ENCODE measurements around the gene MYH14. TPM values are rescaled to one million over a fixed set of nuclear protein-coding genes. Genes with fewer than 3 reads are reported as not detected.

MYH14 gene
- total and polyA plus RNA-seq, 9 of the 15 experiments (the other 6 are each of a cell fraction or from before 2014, with no cell fraction given) = 0.04 to 0.86 (median 0.19) TPM; not detected in 2

DNA sequence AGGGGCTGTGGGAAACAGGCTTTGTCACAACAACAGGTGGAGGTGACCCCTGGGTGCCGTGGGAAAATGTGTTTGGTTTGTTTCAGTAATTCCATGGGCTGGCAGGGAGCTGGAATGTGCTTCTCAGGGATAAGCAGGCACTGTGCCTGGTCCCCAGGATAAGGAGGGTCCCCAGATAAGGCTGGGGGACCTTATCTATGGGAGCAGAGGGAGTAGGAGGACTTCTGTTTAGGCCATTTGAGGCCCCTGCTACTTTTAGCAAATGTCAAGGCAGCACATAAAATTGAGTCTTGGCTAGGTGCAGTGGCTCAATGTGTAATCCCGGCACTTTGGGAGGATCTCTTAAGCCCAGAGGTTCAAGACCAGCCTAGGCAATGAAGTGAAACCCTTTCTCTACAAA, 66.2 kb downstream of the MYH14 start (continued):
- TF ChIP-seq, protein P1, sequence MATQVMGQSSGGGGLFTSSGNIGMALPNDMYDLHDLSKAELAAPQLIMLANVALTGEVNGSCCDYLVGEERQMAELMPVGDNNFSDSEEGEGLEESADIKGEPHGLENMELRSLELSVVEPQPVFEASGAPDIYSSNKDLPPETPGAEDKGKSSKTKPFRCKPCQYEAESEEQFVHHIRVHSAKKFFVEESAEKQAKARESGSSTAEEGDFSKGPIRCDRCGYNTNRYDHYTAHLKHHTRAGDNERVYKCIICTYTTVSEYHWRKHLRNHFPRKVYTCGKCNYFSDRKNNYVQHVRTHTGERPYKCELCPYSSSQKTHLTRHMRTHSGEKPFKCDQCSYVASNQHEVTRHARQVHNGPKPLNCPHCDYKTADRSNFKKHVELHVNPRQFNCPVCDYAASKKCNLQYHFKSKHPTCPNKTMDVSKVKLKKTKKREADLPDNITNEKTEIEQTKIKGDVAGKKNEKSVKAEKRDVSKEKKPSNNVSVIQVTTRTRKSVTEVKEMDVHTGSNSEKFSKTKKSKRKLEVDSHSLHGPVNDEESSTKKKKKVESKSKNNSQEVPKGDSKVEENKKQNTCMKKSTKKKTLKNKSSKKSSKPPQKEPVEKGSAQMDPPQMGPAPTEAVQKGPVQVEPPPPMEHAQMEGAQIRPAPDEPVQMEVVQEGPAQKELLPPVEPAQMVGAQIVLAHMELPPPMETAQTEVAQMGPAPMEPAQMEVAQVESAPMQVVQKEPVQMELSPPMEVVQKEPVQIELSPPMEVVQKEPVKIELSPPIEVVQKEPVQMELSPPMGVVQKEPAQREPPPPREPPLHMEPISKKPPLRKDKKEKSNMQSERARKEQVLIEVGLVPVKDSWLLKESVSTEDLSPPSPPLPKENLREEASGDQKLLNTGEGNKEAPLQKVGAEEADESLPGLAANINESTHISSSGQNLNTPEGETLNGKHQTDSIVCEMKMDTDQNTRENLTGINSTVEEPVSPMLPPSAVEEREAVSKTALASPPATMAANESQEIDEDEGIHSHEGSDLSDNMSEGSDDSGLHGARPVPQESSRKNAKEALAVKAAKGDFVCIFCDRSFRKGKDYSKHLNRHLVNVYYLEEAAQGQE (IDR thresholded peaks at IDR 0.05; ENCODE audit: borderline replicate concordance) = no peak
- TF ChIP-seq, protein P1 (CRISPR knock-in tag; IDR thresholded peaks at IDR 0.05; ENCODE audit: low read depth) = no peak
- TF ChIP-seq KLF13 (tag; IDR thresholded peaks at IDR 0.05; ENCODE audit: borderline replicate concordance, low read depth) (no peak), DNMT1 (IDR thresholded peaks at IDR 0.05) (no peak), NFE2L1 (tag; IDR thresholded peaks at IDR 0.05; ENCODE audit: borderline replicate concordance, low read depth) (no peak), ZNF75A (CRISPR knock-in tag; IDR thresholded peaks at IDR 0.05) (no peak)
- TF ChIP-seq, protein P2, sequence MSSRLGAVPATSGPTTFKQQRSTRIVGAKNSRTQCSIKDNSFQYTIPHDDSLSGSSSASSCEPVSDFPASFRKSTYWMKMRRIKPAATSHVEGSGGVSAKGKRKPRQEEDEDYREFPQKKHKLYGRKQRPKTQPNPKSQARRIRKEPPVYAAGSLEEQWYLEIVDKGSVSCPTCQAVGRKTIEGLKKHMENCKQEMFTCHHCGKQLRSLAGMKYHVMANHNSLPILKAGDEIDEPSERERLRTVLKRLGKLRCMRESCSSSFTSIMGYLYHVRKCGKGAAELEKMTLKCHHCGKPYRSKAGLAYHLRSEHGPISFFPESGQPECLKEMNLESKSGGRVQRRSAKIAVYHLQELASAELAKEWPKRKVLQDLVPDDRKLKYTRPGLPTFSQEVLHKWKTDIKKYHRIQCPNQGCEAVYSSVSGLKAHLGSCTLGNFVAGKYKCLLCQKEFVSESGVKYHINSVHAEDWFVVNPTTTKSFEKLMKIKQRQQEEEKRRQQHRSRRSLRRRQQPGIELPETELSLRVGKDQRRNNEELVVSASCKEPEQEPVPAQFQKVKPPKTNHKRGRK (tag; IDR thresholded peaks at IDR 0.05) = no peak
- TF ChIP-seq, protein P3, sequence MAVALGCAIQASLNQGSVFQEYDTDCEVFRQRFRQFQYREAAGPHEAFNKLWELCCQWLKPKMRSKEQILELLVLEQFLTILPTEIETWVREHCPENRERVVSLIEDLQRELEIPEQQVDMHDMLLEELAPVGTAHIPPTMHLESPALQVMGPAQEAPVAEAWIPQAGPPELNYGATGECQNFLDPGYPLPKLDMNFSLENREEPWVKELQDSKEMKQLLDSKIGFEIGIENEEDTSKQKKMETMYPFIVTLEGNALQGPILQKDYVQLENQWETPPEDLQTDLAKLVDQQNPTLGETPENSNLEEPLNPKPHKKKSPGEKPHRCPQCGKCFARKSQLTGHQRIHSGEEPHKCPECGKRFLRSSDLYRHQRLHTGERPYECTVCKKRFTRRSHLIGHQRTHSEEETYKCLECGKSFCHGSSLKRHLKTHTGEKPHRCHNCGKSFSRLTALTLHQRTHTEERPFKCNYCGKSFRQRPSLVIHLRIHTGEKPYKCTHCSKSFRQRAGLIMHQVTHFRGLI (CRISPR knock-in tag; IDR thresholded peaks at IDR 0.05) = no peak

Measured in K562 (cell line).